ENCODE data around the gene SRMS. TPM values are rescaled to one million over a fixed set of nuclear protein-coding genes. Genes with fewer than 3 reads are reported as not detected.

SRMS gene
- total RNA-seq, 4 donors from 2014 or later: not detected

GRCh38 chr20:63505723-63506122, 41.8 kb downstream of the SRMS start:
- Histone ChIP-seq H3K9me3 (peaks cover 0 to 25% (median 0%) of the 10 kb centered on the region in 3 donors), H3K4me3 (no peak overlapping the region), H3K36me3 (no peaks in the 10 kb centered on the region), H3K27me3 (peaks cover 95% of the 10 kb centered on the region), H3K4me1 (peaks cover 0 to 4% (median 0%) of the 10 kb centered on the region in 3 donors), H3K27ac (no peak overlapping the region)
- 68 to 100% methylated on average over 1 to 3 of the region's 12 CpGs for WGBS, 2 donors (ENCODE audit: low coverage in 1 of 2)
- ATAC-seq: no peak
- TF ChIP-seq CTCF (IDR thresholded peaks at IDR 0.05): no peak
- TF ChIP-seq POLR2A (IDR thresholded peaks at IDR 0.05): no peak
- TF ChIP-seq POLR2AphosphoS5 (IDR thresholded peaks at IDR 0.05): no peak
- TF ChIP-seq EP300 (IDR thresholded peaks at IDR 0.05): no peak

GRCh38 chr20:63505281-63505680, 42.3 kb downstream of the SRMS start:
- TF ChIP-seq CTCF (IDR thresholded peaks at IDR 0.05) (no peak), POLR2A (IDR thresholded peaks at IDR 0.05) (no peak), EP300 (IDR thresholded peaks at IDR 0.05) (no peak)
- H3K4me1 ChIP-seq: peaks cover 0 to 4% (median 0%) of the 10 kb centered on the region in 3 donors
- WGBS, 2 donors (ENCODE audit: low coverage in 1 of 2): 71 to 80% methylated on average over 1 of the region's 8 CpGs
- H3K27ac ChIP-seq: no peak overlapping the region
- H3K36me3 ChIP-seq: no peaks in the 10 kb centered on the region
- ATAC-seq: no peak
- H3K9me3 ChIP-seq: peaks cover 0 to 25% (median 0%) of the 10 kb centered on the region in 3 donors
- peaks cover 95% of the 10 kb centered on the region for H3K27me3 ChIP-seq
- no peak overlapping the region for H3K4me3 ChIP-seq

- TF ChIP-seq EP300 (IDR thresholded peaks at IDR 0.05) (no peak), POLR2A (IDR thresholded peaks at IDR 0.05) (no peak), POLR2AphosphoS5 (IDR thresholded peaks at IDR 0.05) (no peak), CTCF (IDR thresholded peaks at IDR 0.05) (no peak)
- H3K36me3 ChIP-seq: no peaks in the 10 kb centered on the region
- H3K9me3 ChIP-seq: peaks cover 0 to 25% (median 0%) of the 10 kb centered on the region in 3 donors
- 81 to 90% methylated on average over 3 to 9 of the region's 9 CpGs for WGBS, 2 donors (ENCODE audit: low coverage in 1 of 2)
- no peak for ATAC-seq
- H3K27ac ChIP-seq: no peak overlapping the region
- no peak overlapping the region for H3K4me3 ChIP-seq
- peaks cover 0 to 7% (median 0%) of the 10 kb centered on the region in 3 donors for H3K4me1 ChIP-seq
- peaks cover 95% of the 10 kb centered on the region for H3K27me3 ChIP-seq
Measured at GRCh38 chr20:63504642-63505041, 42.9 kb downstream of the SRMS start.

GRCh38 chr20:63503524-63503923, 44.0 kb downstream of the SRMS start:
- peaks cover 0 to 25% (median 0%) of the 10 kb centered on the region in 3 donors for H3K9me3 ChIP-seq
- peaks cover 95% of the 10 kb centered on the region for H3K27me3 ChIP-seq
- no peak overlapping the region for H3K4me3 ChIP-seq
- TF ChIP-seq CTCF (IDR thresholded peaks at IDR 0.05): no peak
- no peak for TF ChIP-seq EP300 (IDR thresholded peaks at IDR 0.05)
- TF ChIP-seq POLR2A (IDR thresholded peaks at IDR 0.05): no peak
- no peak for TF ChIP-seq POLR2AphosphoS5 (IDR thresholded peaks at IDR 0.05)
- H3K4me1 ChIP-seq: peaks cover 0 to 18% (median under 1%) of the 10 kb centered on the region in 3 donors
- no peak overlapping the region for H3K27ac ChIP-seq
- WGBS, 2 donors (ENCODE audit: low coverage in 1 of 2): 30 to 35% methylated on average over 2 of the region's 7 CpGs
- ATAC-seq: no peak
- H3K36me3 ChIP-seq: no peaks in the 10 kb centered on the region

GRCh38 chr20:63502671-63503172, 44.8 kb downstream of the SRMS start:
- no peak for ATAC-seq
- H3K4me1 ChIP-seq: peaks cover 0 to 26% (median 7%) of the 10 kb centered on the region in 3 donors
- WGBS, 2 donors (ENCODE audit: low coverage in 1 of 2): no CpG with 5 or more reads among the region's 15 CpGs
- TF ChIP-seq EP300 (IDR thresholded peaks at IDR 0.05) (no peak), CTCF (IDR thresholded peaks at IDR 0.05) (no peak), POLR2AphosphoS5 (IDR thresholded peaks at IDR 0.05) (no peak), POLR2A (IDR thresholded peaks at IDR 0.05) (no peak)
- H3K27me3 ChIP-seq: peaks cover 95% of the 10 kb centered on the region
- no peak overlapping the region for H3K27ac ChIP-seq
- H3K4me3 ChIP-seq: no peak overlapping the region
- H3K9me3 ChIP-seq: peaks cover 0 to 25% (median 0%) of the 10 kb centered on the region in 3 donors
- no peaks in the 10 kb centered on the region for H3K36me3 ChIP-seq

All from gastroesophageal sphincter (tissue), 4 donors.